Caco-2 (cell line): ENCODE data around the gene KLF7. TPM values are rescaled to one million over a fixed set of nuclear protein-coding genes. Genes with fewer than 3 reads are reported as not detected.
"Not testable (repeated sequence)": the region's sequence is repeated elsewhere in the genome, so short reads cannot be mapped to it uniquely, and the experiment has no call there.

Experiments used
- BruUV-seq: library from RNA; stranded (reverse); fragments of 400-500 nt; replicated peaks from 2 replicates; lab custom pipeline; 2021; lab: Mats Ljungman, UMichigan
- CTCF ChIA-PET: fragments of 300-600 bp; sonication (Branson Sonifier 250); formaldehyde crosslinking; loops from one replicate; lab custom pipeline; 2022; ENCODE audit warnings: antibody characterized with exemption; lab: Charles Lee
- POLR2A ChIA-PET: fragments of 300-600 bp; sonication (Branson Sonifier 250); formaldehyde crosslinking; loops from one replicate; lab custom pipeline; 2022; ENCODE audit warnings: antibody characterized with exemption; lab: Charles Lee
- DNase-seq, 2 experiments: peaks; one replicate each; pipeline versions ENCODE4 v3.0.0 to v3.0.0-alpha.2; 2020 to 2022
- H3K27me3 ChIP-seq: replicated peaks from 2 replicates; pipeline ENCODE4 v1.6.0; 2011; ENCODE audit warnings: low read length; ENCODE audit not compliant: control insufficient read depth, insufficient read depth
- H3K36me3 ChIP-seq: 2 replicates; pipeline ENCODE4 v1.5.1; 2011; ENCODE audit warnings: low read length; ENCODE audit not compliant: control insufficient read depth, insufficient read depth
- H3K4me1 ChIP-seq: fragments of 250-450 bp; sonication (Bioruptor Pico); 2 replicates; pipeline ENCODE4 v1.5.1; 2020; ENCODE audit warnings: mild to moderate bottlenecking
- H3K4me3 ChIP-seq: 2 replicates; pipeline ENCODE4 v1.5.1; 2011; ENCODE audit warnings: low read depth, mild to moderate bottlenecking, control low read depth, low read length
- H3K9me3 ChIP-seq: fragments of 250-450 bp; sonication (Bioruptor Pico); 2 replicates; pipeline ENCODE4 v1.5.1; 2020; ENCODE audit warnings: mild to moderate bottlenecking, moderate library complexity
- H3K27ac Mint-ChIP-seq: one replicate; pipeline ENCODE4 v1.8.0; 2022; ENCODE audit warnings: mixed read lengths; ENCODE audit not compliant: unreplicated experiment
- H3K27me3 Mint-ChIP-seq: one replicate; pipeline ENCODE4 v1.8.0; 2022; ENCODE audit warnings: mixed read lengths; ENCODE audit not compliant: insufficient read depth, unreplicated experiment
- H3K36me3 Mint-ChIP-seq: one replicate; pipeline ENCODE4 v1.8.0; 2022; ENCODE audit warnings: mild to moderate bottlenecking, mixed read lengths; ENCODE audit not compliant: insufficient read depth, unreplicated experiment
- H3K4me1 Mint-ChIP-seq: one replicate; pipeline ENCODE4 v1.8.0; 2022; ENCODE audit warnings: low read depth, mixed read lengths; ENCODE audit not compliant: unreplicated experiment
- H3K4me3 Mint-ChIP-seq: one replicate; pipeline ENCODE4 v1.8.0; 2022; ENCODE audit warnings: mild to moderate bottlenecking, moderate library complexity, mixed read lengths; ENCODE audit not compliant: unreplicated experiment
- H3K9me3 Mint-ChIP-seq: one replicate; pipeline ENCODE4 v1.8.0; 2022; ENCODE audit warnings: mixed read lengths; ENCODE audit not compliant: unreplicated experiment
- CTCF ChIP-seq, 2 experiments: fragments of 200-600 bp in 1 of 2; IDR thresholded peaks; 1 replicate in 1 of 2; 2 replicates in 1 of 2; pipeline versions ENCODE4 v1.5.1 to v1.8.0; 2011 to 2022; ENCODE audit warnings: antibody characterized with exemption in 1 of 2, control low read depth in 1 of 2, inconsistent platforms in 1 of 2, low read depth in 1 of 2, low read length in 1 of 2, mild to moderate bottlenecking in 1 of 2, moderate library complexity in 1 of 2; ENCODE audit not compliant: insufficient read depth in 1 of 2, severe bottlenecking in 1 of 2, unreplicated experiment in 1 of 2
- intact Hi-C: fragments of 100-400 bp; cut with micrococcal nuclease; formaldehyde crosslinking; loops from one replicate; pipeline ENCODE4 v1.10.0; 2022; ENCODE audit not compliant: unreplicated experiment
- total RNA-seq: library from RNA; stranded (reverse); gene quantifications from 2 replicates; pipeline ENCODE4 v1.2.3, GENCODE V29; 2022

The KLF7 gene
- total RNA-seq, 1 experiment from 2014 or later: 0.36 TPM

- Mint-ChIP-seq H3K27me3 (peaks cover 18% of the 10 kb centered on the region), H3K9me3 (peaks cover 16% of the 10 kb centered on the region), H3K36me3 (no peaks in the 10 kb centered on the region), H3K27ac (no peak overlapping the region), H3K4me3 (no peak overlapping the region), H3K4me1 (no peaks in the 10 kb centered on the region)
- Histone ChIP-seq H3K4me3 (no peak overlapping the region), H3K36me3 (no peaks in the 10 kb centered on the region), H3K4me1 (no peaks in the 10 kb centered on the region), H3K27me3 (no peaks in the 10 kb centered on the region), H3K9me3 (peaks cover 4% of the 10 kb centered on the region)
- no peak for DNase-seq
- intact Hi-C loops: no loop called here
- POLR2A ChIA-PET: no interaction called here
- no TSS peak for BruUV-seq
- CTCF ChIA-PET: no interaction called here
- TF ChIP-seq CTCF (IDR thresholded peaks at IDR 0.05; ENCODE audit: insufficient read depth in 1 of 2, low read depth in 1 of 2, low read length in 1 of 2, severe bottlenecking in 1 of 2, unreplicated experiment in 1 of 2): no peak
These were observed 127.9 kb downstream of the KLF7 start for GRCh38 chr2:207037896-207038295.

GRCh38 chr2:207037023-207037422 is 128.7 kb downstream of the KLF7 start:
- H3K36me3 Mint-ChIP-seq, CTCF ChIA-PET, H3K27me3 ChIP-seq, H3K4me1 ChIP-seq, H3K27ac Mint-ChIP-seq, DNase-seq, H3K9me3 ChIP-seq, intact Hi-C loops, H3K36me3 ChIP-seq, H3K4me1 Mint-ChIP-seq, H3K4me3 ChIP-seq, POLR2A ChIA-PET, BruUV-seq, H3K4me3 Mint-ChIP-seq: not testable (repeated sequence)
- H3K9me3 Mint-ChIP-seq: peaks cover 20% of the 10 kb centered on the region
- H3K27me3 Mint-ChIP-seq: peaks cover 18% of the 10 kb centered on the region

DNA sequence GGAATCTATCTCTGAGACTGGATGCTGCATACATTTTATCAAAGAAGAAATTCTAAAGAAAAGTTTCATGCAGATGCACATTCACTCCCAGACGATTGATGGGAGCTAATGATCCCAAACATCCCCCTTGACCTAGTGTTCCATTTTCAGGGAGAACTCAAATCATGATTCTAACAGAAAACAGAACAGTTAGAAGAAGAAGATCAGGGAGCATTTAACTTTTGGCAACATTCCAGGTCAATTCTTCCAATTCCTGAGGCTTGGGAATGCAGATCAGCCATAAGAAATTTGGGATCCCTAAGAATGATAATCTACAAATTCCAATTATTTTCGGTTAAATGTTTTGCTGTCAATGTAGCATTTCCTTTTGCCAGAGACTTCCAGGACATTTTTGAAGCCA is 129.9 kb downstream of the KLF7 start:
- no TSS peak for BruUV-seq
- H3K4me1 ChIP-seq: no peaks in the 10 kb centered on the region
- H3K4me3 ChIP-seq: no peak overlapping the region
- no peak for DNase-seq
- H3K4me3 Mint-ChIP-seq: no peak overlapping the region
- H3K36me3 Mint-ChIP-seq: no peaks in the 10 kb centered on the region
- TF ChIP-seq CTCF (IDR thresholded peaks at IDR 0.05; ENCODE audit: insufficient read depth in 1 of 2, low read depth in 1 of 2, low read length in 1 of 2, severe bottlenecking in 1 of 2, unreplicated experiment in 1 of 2): no peak
- H3K27me3 ChIP-seq: no peaks in the 10 kb centered on the region
- peaks cover 15% of the 10 kb centered on the region for H3K27me3 Mint-ChIP-seq
- no peaks in the 10 kb centered on the region for H3K36me3 ChIP-seq
- CTCF ChIA-PET: no interaction called here
- intact Hi-C loops: no loop called here
- peaks cover 20% of the 10 kb centered on the region for H3K9me3 Mint-ChIP-seq
- no peaks in the 10 kb centered on the region for H3K4me1 Mint-ChIP-seq
- POLR2A ChIA-PET: no interaction called here
- H3K27ac Mint-ChIP-seq: no peak overlapping the region
- peaks cover 4% of the 10 kb centered on the region for H3K9me3 ChIP-seq

GRCh38 chr2:207032490-207032889 is 133.3 kb downstream of the KLF7 start:
- no peak overlapping the region for H3K4me3 Mint-ChIP-seq
- no peak overlapping the region for H3K27ac Mint-ChIP-seq
- BruUV-seq: no TSS peak
- TF ChIP-seq CTCF (IDR thresholded peaks at IDR 0.05; ENCODE audit: insufficient read depth in 1 of 2, low read depth in 1 of 2, low read length in 1 of 2, severe bottlenecking in 1 of 2, unreplicated experiment in 1 of 2): no peak
- peaks cover 7% of the 10 kb centered on the region for H3K9me3 ChIP-seq
- H3K36me3 Mint-ChIP-seq: no peaks in the 10 kb centered on the region
- no peak for DNase-seq
- no peak overlapping the region for H3K4me3 ChIP-seq
- H3K9me3 Mint-ChIP-seq: peaks cover 20% of the 10 kb centered on the region
- H3K27me3 Mint-ChIP-seq: peaks cover 8% of the 10 kb centered on the region
- H3K27me3 ChIP-seq: no peaks in the 10 kb centered on the region
- H3K4me1 ChIP-seq: no peaks in the 10 kb centered on the region
- intact Hi-C loops: no loop called here
- ChIA-PET CTCF (interaction anchor here (0.6 kb wide), 1 partner anchor 63 kb away, joined by 6 read pairs; no protein-coding TSS in a partner anchor), POLR2A (no interaction called here)
- H3K36me3 ChIP-seq: no peaks in the 10 kb centered on the region
- H3K4me1 Mint-ChIP-seq: no peaks in the 10 kb centered on the region
